NCI-H510A (cell line): ENCODE data around the gene LMOD2.

Experiments used
- DNase-seq: peaks from one replicate; lab custom pipeline; 2025; lab: John Stamatoyannopoulos, UW

The LMOD2 gene

GRCh38 chr7:123640583-123640982 lies 15.1 kb upstream of the LMOD2 start:
- no peak for DNase-seq

DNA sequence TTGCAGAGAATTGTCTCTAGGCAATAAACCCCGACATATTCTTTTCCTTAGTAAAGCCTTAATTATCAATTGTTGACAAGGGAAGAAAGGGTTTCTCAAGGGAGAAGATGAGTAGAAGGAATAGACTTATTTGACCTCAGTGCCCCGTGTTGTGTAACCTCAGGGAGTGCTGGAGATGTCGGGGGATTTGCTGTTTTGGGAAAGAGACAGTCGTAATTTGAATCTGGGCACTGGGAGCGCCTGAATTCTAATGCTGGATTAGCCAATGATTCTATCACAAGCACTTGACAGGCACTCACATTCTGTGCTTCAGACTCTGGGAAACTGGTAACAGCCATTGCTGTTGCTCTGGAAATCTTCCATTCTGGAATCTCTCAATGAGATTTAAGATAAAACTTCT lies 13.8 kb upstream of the LMOD2 start:
- DNase-seq: no peak

GRCh38 chr7:123643495-123644441 lies 11.9 kb upstream of the LMOD2 start:
- peak; percentile 37 for DNase-seq

DNA sequence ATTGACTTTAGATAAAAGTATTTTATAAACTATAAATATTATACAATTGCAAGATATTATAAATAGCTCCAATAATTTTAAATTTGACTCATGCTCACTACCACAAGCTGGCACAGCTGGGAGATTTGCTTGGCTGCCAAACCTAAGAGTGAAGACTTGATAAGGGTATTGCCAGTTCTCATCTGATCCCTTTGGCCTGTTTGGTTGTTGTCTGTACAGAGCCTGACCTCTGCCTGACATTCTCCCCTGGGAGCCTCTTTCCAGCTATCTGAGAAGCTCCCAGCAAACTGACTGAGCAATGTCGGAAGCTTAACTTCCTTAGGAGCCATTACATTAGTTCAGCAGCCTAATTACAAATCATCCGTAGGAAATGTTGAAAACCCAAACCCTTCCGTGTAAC lies 10.2 kb upstream of the LMOD2 start:
- no peak for DNase-seq

- no peak for DNase-seq
Observed at GRCh38 chr7:123647106-123647730, 8.4 kb upstream of the LMOD2 start.

GRCh38 chr7:123649964-123650363 lies 5.7 kb upstream of the LMOD2 start:
- no peak for DNase-seq

GRCh38 chr7:123650595-123650994 lies 5.1 kb upstream of the LMOD2 start:
- DNase-seq: no peak

DNA sequence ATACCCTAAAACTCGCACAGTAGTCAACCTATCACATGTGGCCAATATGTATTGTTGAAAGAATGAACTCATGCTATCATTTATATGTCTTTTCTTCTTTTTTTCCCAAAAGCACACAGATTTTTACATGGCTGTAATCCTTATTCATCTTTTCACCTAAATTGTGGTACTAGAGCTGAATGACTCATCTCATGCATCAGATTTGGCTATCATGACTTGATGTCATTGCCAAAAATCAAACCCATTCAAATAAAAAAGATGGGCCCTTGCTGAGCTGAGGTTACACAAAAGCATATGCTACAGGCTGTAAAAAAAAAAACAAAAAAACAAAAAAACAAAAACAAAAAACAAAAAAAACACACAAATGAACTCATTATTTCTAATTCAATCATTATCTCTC lies 3.3 kb upstream of the LMOD2 start:
- no peak for DNase-seq

DNA sequence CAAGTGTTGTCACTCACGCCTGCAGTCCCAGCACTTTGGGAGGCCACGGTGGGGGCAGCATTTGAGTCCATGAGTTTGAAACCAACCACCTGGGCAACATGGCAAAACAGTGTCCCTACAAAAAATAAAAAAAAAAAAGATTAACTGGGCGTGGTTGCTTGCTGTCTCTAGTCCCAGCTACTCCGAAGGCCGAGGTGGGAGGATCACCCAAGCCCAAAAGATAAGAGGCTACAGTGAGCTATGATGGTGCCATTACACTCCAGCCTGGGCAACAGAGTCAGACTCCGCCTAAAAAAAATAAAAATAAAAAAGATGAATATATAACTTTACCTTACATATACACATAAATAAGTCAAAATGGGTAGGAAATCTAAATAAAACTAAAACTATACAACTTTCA lies 2.5 kb upstream of the LMOD2 start:
- DNase-seq: no peak

DNA sequence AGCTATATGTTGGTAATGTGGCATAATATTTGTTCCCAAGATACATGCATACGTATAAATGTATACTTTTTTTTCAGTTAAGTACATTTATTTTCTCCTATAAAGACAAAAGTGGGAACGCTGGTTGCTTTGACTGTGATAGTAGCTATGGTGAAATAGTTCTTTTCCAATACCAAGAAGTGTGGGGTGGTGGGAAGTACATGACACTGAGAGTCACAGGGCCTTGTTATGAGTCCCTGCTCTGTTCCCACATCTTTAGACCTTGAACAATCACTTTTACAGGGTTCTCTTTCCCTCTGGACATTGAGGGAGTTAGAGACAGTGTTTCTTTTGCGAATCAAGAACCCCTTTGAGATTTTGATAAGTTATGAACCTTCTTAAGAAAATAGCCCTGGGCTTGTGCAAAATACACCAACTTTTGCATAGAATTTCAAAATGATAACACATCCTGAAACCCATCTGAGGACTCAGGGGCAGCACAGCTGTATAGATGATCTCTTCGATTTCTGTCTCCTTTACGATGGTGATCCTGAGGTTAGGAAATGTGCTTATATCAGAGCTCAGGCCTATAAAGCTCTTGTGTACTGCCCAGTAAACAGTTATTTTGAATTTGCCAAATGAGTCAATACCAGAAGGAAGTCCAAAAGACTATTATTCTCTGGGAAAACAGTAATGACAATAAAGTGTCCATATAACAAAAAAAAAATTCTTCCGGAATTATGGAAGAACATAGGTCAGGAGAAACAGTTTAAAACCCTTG lies 1.1 kb downstream of the LMOD2 start:
- no peak for DNase-seq

DNA sequence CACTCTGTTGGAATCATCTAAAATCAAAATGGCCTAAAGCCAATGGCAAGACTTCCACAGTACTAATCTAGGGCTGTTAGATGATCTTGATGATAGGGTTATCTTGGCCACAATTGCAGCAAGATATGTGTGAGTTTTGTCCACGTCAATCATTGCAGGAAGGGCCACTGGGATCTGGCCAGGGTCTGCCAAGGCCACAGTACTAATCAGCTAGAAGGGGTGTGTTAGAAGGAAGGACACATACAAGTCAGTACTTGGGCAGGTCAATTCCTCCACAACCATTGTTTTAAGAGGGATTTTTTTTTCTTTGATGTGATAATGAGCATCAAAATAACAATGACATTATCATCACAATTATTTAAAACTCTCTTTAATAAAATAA lies 1.6 kb downstream of the LMOD2 start:
- DNase-seq: no peak

DNA sequence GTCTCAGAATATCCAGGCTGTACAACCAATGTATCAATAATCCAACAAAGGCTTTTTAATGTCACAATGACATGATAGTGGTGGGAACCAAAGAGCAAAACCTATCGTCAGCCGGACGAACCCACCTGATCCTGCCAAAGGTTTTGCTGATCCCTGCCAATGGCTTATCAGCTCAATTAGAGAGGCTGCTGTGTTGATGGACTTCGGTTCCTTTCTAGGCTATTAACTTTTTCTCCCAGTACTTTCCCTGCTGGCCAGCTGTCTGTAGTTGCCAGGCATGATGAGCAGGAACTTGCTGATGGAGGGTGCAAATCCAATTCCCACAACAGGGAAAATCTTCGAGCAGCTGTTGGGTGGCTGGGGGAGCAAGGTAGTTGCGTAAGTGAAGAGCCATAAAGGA lies 2.4 kb downstream of the LMOD2 start:
- no peak for DNase-seq

DNA sequence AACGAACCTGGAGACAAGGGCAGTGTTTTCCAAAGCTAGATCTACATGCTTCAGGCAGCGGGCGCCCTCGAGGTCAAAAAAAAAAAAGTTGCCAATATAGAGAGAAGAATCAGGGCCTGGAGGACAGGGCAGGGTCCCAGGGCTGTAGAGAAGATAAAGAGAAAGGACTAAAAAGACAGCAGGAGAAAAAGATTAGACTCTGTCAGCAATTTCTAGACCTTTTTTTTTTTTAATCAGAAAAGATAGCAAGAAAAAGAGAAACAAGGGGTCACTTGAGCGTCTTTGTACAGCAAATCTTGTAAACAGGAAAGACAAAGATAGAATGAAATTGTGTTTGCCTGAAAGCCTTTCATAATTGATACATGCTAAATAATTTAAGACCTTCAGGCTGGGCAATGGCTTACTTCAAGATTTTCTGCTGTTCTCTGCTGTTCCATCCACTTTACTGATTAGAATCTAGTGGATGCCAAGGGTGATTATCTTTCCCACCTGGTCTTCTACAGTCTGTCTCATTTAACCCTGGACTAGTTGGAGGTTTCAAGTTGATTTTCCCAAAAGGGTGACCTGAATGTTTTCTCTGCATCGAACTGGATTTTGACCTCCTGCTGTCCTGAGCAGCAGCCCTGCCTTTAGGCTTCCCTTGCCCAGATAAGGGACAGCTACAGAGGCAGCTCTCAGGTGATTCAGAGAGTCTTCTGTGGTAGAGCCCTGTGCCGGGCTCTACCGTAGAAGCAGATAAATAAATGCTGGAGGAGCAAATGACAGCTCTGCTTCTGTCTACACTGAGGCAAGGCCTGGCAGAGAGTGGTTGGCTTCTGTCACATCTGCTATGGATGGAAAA lies 5.1 kb downstream of the LMOD2 start:
- no peak for DNase-seq

DNA sequence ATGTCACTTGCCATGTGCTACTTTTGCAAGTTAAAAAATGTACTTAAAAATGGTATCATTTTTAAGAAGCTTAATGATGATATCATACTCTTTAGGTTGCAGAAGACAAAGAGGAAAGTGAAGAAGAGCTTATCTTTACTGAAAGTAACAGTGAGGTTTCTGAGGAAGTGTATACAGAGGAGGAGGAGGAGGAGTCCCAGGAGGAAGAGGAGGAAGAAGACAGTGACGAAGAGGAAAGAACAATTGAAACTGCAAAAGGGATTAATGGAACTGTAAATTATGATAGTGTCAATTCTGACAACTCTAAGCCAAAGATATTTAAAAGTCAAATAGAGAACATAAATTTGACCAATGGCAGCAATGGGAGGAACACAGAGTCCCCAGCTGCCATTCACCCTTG lies 6.1 kb downstream of the LMOD2 start:
- DNase-seq: no peak

DNA sequence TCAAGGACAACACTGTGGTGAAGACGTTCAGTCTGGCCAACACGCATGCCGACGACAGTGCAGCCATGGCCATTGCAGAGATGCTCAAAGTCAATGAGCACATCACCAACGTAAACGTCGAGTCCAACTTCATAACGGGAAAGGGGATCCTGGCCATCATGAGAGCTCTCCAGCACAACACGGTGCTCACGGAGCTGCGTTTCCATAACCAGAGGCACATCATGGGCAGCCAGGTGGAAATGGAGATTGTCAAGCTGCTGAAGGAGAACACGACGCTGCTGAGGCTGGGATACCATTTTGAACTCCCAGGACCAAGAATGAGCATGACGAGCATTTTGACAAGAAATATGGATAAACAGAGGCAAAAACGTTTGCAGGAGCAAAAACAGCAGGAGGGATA lies 6.6 kb downstream of the LMOD2 start:
- no peak for DNase-seq

- no peak for DNase-seq
Observed at GRCh38 chr7:123662755-123663154, 7.1 kb downstream of the LMOD2 start.

DNA sequence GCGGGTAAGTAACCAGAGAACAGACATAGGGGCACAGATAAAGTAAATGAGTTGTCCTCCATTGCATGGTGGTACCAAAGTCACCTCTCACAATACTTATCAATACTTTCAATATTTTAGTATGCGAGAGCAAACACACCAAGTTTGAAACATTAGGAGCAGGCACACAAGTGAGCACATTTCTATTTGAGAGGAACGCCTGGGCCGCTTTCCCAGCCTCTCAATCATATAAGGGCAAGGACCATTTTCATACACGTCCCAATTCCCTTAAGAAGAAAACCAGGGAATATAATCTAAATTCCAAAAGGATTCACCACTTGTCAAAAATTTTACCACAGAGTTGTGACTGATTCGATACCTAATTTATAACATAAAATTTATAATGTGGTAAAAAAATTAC lies 7.5 kb downstream of the LMOD2 start:
- DNase-seq: no peak

GRCh38 chr7:123665157-123665556 lies 9.5 kb downstream of the LMOD2 start:
- no peak for DNase-seq

- DNase-seq: no peak
Observed at GRCh38 chr7:123665896-123666295, 10.2 kb downstream of the LMOD2 start.

- no peak for DNase-seq
Observed at GRCh38 chr7:123666492-123666891, 10.8 kb downstream of the LMOD2 start.

DNA sequence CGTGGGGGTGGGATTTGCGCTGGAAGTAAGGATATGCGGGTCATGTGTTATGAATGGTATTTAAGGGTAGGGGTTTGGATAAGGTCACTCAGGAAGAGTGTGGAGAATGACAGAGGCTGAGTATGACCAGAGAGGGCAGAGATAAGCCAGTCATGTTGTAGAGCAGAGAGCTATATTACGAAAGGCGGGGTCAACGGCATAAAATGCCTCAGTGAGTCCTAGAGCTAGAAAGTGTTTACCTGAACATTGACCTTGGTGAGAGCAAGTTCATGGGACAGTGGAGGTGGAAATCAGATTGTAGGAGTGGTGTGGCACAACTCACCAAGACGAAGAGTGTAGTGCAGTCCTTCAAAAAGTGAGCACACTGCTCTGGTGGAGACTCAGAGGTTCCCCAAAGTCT lies 13.8 kb downstream of the LMOD2 start:
- DNase-seq: no peak

DNA sequence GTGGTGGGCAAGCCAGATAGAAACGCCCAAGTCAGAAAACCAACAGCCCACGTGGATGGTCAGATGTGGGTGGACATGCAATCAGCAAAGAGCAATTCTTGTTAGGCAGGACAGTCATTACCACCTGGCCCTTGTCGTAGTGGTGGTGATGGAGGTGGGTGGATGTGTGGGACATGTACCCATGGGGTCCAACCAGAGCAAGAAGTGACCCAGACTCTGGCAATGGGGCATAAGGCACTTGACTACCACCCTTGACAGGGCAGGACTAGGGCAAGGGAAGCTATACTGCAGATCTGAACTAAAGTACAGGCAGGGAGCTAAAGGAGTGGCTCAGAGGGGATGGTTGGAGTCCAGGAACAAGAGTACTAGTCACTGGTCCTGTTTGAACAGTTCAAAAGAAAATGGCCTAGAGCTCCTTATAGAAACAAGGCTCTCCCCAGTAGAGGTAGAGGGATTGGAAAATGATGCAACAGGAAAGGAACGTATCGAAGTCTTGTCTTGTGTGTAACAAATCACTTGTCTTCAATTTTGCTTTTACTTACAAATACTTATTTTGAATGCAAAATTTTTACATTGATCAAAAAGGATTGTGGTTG lies 17.6 kb downstream of the LMOD2 start:
- DNase-seq: no peak
